GM21526 (cell line): Measurements from ENCODE around the gene UBASH3A.

Source experiments
- ATAC-seq: cut with Tn5 transposase; IDR thresholded peaks from one replicate; pipeline ENCODE4 v1.9.1; 2021; ENCODE audit warnings: moderate library complexity; ENCODE audit not compliant: unreplicated experiment, low FRiP score

Gene UBASH3A

GRCh38 chr21:42373908-42374455 is 29.7 kb upstream of the UBASH3A start:
- no peak for ATAC-seq

- no peak for ATAC-seq
Measured at GRCh38 chr21:42374457-42374856, 29.2 kb upstream of the UBASH3A start.

GRCh38 chr21:42374864-42375499 is 28.7 kb upstream of the UBASH3A start:
- ATAC-seq: no peak

- ATAC-seq: no peak
Measured at GRCh38 chr21:42375506-42375905, 28.2 kb upstream of the UBASH3A start.

- ATAC-seq: no peak
Measured at GRCh38 chr21:42375966-42376337, 27.8 kb upstream of the UBASH3A start.

- no peak for ATAC-seq
Measured at GRCh38 chr21:42376338-42376982, 27.2 kb upstream of the UBASH3A start.

- ATAC-seq: no peak
Measured at GRCh38 chr21:42377211-42377950, 26.3 kb upstream of the UBASH3A start.

GRCh38 chr21:42377951-42378340 is 25.8 kb upstream of the UBASH3A start:
- no peak for ATAC-seq

GRCh38 chr21:42378418-42378817 is 25.3 kb upstream of the UBASH3A start:
- no peak for ATAC-seq

- ATAC-seq: no peak
Measured at GRCh38 chr21:42379426-42380215, 24.1 kb upstream of the UBASH3A start.

- ATAC-seq: no peak
Measured at GRCh38 chr21:42381347-42381984, 22.2 kb upstream of the UBASH3A start.

- no peak for ATAC-seq
Measured at GRCh38 chr21:42382915-42383314, 20.8 kb upstream of the UBASH3A start.

GRCh38 chr21:42383331-42383730 is 20.4 kb upstream of the UBASH3A start:
- ATAC-seq: no peak

- ATAC-seq: no peak
Measured at GRCh38 chr21:42384156-42384945, 19.4 kb upstream of the UBASH3A start.

GRCh38 chr21:42384989-42385388 is 18.7 kb upstream of the UBASH3A start:
- no peak for ATAC-seq

GRCh38 chr21:42385619-42386018 is 18.1 kb upstream of the UBASH3A start:
- no peak for ATAC-seq

GRCh38 chr21:42386034-42386591 is 17.6 kb upstream of the UBASH3A start:
- no peak for ATAC-seq

GRCh38 chr21:42387164-42387563 is 16.5 kb upstream of the UBASH3A start:
- no peak for ATAC-seq

GRCh38 chr21:42387843-42388340 is 15.8 kb upstream of the UBASH3A start:
- no peak for ATAC-seq
